ENCODE data around the gene PP2D1.

The PP2D1 gene

DNA sequence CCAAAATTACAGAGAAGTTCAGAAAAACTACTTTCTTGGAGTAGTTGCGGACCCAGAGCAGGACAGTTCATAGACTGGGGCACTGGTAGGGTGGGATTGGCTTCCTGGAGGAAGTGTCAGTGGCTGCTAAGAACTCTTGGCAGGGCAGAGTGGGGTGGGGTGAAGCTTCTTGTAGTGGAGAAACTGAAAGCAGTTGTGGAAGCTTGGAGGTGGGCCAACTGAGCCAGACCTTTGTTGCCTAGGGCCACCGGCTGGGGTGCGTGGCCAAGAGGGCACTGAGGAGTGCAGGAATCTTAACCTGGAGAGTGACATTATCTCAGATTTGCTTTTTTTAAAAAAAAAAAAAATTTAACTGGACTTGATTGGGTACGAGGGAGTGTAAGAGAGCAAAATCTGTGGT is 31.3 kb upstream of the PP2D1 start:
- no peak overlapping the region for H3K27ac ChIP-seq
- DNase-seq (ENCODE audit: low read depth, low spot score) = no peak

GRCh38 chr3:20042331-20042730 is 30.3 kb upstream of the PP2D1 start:
- H3K36me3 ChIP-seq (ENCODE audit: insufficient read depth, low read length) = no peaks in the 10 kb centered on the region
- no peak overlapping the region for H3K4me3 ChIP-seq
- no peak overlapping the region for H3K9ac ChIP-seq (ENCODE audit: insufficient read length)
- TF ChIP-seq POLR2AphosphoS5 (IDR thresholded peaks at IDR 0.05; ENCODE audit: borderline replicate concordance, low read depth, low read length) (no peak), EZH2 (IDR thresholded peaks at IDR 0.05) (no peak), FOXP2 (optimal IDR thresholded peaks at IDR 0.05; ENCODE audit: control extremely low read depth, extremely low read length, insufficient read depth) (no peak)
- no peak overlapping the region for H3K27ac ChIP-seq
- H3K9me3 ChIP-seq (ENCODE audit: low read depth, low read length) = no peaks in the 10 kb centered on the region
- DNase-seq (ENCODE audit: low read depth, low spot score) = no peak

More for the DNA sequence above, 31.3 kb upstream of the PP2D1 start:
- Histone ChIP-seq H3K9me3 (ENCODE audit: low read depth, low read length) (no peaks in the 10 kb centered on the region), H3K9ac (ENCODE audit: insufficient read length) (no peak overlapping the region), H3K4me3 (no peak overlapping the region), H3K36me3 (ENCODE audit: insufficient read depth, low read length) (no peaks in the 10 kb centered on the region)
- TF ChIP-seq POLR2AphosphoS5 (IDR thresholded peaks at IDR 0.05; ENCODE audit: borderline replicate concordance, low read depth, low read length) (no peak), EZH2 (IDR thresholded peaks at IDR 0.05) (no peak), FOXP2 (optimal IDR thresholded peaks at IDR 0.05; ENCODE audit: control extremely low read depth, extremely low read length, insufficient read depth) (no peak)

- Histone ChIP-seq H3K36me3 (ENCODE audit: insufficient read depth, low read length) (no peaks in the 10 kb centered on the region), H3K27ac (no peak overlapping the region), H3K4me3 (peak overlapping the region; percentile 77), H3K9me3 (ENCODE audit: low read depth, low read length) (no peaks in the 10 kb centered on the region), H3K9ac (ENCODE audit: insufficient read length) (no peak overlapping the region)
- TF ChIP-seq EZH2 (IDR thresholded peaks at IDR 0.05) (no peak), POLR2AphosphoS5 (IDR thresholded peaks at IDR 0.05; ENCODE audit: borderline replicate concordance, low read depth, low read length) (no peak), FOXP2 (optimal IDR thresholded peaks at IDR 0.05; ENCODE audit: control extremely low read depth, extremely low read length, insufficient read depth) (no peak)
- DNase-seq (ENCODE audit: low read depth, low spot score) = no peak
Observed at GRCh38 chr3:20041197-20041780, 29.2 kb upstream of the PP2D1 start.

GRCh38 chr3:20040548-20041196 is 28.6 kb upstream of the PP2D1 start:
- no peak for TF ChIP-seq EZH2 (IDR thresholded peaks at IDR 0.05)
- TF ChIP-seq FOXP2 (optimal IDR thresholded peaks at IDR 0.05; ENCODE audit: control extremely low read depth, extremely low read length, insufficient read depth) = no peak
- TF ChIP-seq POLR2AphosphoS5 (IDR thresholded peaks at IDR 0.05; ENCODE audit: borderline replicate concordance, low read depth, low read length) = 0 out of 2 replicates have a peak, but pooled peaks have one; percentile 39
- H3K9ac ChIP-seq (ENCODE audit: insufficient read length) = no peak overlapping the region
- no peak overlapping the region for H3K27ac ChIP-seq
- H3K9me3 ChIP-seq (ENCODE audit: low read depth, low read length) = no peaks in the 10 kb centered on the region
- no peaks in the 10 kb centered on the region for H3K36me3 ChIP-seq (ENCODE audit: insufficient read depth, low read length)
- H3K4me3 ChIP-seq = peak overlapping the region; percentile 77
- DNase-seq (ENCODE audit: low read depth, low spot score) = no peak

DNA sequence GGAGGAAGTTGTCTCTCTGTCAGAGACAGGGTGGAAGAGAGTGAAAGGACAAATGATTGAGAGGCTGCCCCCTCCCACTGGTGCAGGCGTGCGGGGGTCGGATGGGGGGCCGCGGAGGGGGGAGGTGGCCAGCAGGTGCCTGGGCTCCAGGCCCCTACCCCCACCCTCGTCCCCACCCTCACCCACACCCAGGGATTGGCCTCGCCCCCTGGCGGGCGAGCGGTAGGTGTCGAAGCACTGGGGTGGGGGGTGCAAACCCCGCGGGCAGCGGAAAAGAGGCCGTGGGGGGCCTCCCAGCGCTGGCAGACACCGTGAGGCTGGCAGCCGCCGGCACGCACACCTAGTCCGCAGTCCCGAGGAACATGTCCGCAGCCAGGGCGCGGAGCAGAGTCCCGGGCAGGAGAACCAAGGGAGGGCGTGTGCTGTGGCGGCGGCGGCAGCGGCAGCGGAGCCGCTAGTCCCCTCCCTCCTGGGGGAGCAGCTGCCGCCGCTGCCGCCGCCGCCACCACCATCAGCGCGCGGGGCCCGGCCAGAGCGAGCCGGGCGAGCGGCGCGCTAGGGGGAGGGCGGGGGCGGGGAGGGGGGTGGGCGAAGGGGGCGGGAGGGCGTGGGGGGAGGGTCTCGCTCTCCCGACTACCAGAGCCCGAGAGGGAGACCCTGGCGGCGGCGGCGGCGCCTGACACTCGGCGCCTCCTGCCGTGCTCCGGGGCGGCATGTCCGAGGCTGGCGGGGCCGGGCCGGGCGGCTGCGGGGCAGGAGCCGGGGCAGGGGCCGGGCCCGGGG is 27.9 kb upstream of the PP2D1 start, which contains the start of gene KAT2B:
Gene KAT2B (plus strand): TSS at position 682 of the 783 bp plus-strand sequence. CDS start 32 bp downstream, at position 714.
- no peak for DNase-seq (ENCODE audit: low read depth, low spot score)
- H3K9me3 ChIP-seq (ENCODE audit: low read depth, low read length) = no peaks in the 10 kb centered on the region
- no peak within 1 kb of the TSS for H3K9ac ChIP-seq (ENCODE audit: insufficient read length)
- H3K27ac ChIP-seq = no peak within 1 kb of the TSS
- peak within 1 kb of the TSS; percentile 77 for H3K4me3 ChIP-seq
- no peaks in the 10 kb centered on the region for H3K36me3 ChIP-seq (ENCODE audit: insufficient read depth, low read length)
- TF ChIP-seq EZH2 (IDR thresholded peaks at IDR 0.05) = no peak
- no peak for TF ChIP-seq POLR2AphosphoS5 (IDR thresholded peaks at IDR 0.05; ENCODE audit: borderline replicate concordance, low read depth, low read length)
- TF ChIP-seq FOXP2 (optimal IDR thresholded peaks at IDR 0.05; ENCODE audit: control extremely low read depth, extremely low read length, insufficient read depth) = no peak

DNA sequence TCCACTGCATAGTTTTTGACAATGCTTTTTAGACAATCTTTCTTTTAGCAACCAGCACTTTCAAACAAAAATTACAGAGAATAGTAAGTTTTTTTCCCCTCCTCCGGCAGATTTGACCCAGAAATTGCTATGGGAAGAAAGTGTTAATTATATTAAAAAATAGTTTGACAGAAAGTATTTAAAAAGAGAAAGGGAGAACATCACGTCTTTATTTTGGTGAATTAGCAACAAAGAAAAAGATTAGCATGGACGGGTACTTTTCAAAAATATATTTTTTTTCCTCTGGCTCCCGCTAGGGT is 27.4 kb upstream of the PP2D1 start:
- no peak overlapping the region for H3K27ac ChIP-seq
- peak overlapping the region; percentile 73 for H3K4me3 ChIP-seq
- H3K9me3 ChIP-seq (ENCODE audit: low read depth, low read length) = no peaks in the 10 kb centered on the region
- no peak for DNase-seq (ENCODE audit: low read depth, low spot score)
- no peak overlapping the region for H3K9ac ChIP-seq (ENCODE audit: insufficient read length)
- H3K36me3 ChIP-seq (ENCODE audit: insufficient read depth, low read length) = no peaks in the 10 kb centered on the region
- no peak for TF ChIP-seq EZH2 (IDR thresholded peaks at IDR 0.05)

DNA sequence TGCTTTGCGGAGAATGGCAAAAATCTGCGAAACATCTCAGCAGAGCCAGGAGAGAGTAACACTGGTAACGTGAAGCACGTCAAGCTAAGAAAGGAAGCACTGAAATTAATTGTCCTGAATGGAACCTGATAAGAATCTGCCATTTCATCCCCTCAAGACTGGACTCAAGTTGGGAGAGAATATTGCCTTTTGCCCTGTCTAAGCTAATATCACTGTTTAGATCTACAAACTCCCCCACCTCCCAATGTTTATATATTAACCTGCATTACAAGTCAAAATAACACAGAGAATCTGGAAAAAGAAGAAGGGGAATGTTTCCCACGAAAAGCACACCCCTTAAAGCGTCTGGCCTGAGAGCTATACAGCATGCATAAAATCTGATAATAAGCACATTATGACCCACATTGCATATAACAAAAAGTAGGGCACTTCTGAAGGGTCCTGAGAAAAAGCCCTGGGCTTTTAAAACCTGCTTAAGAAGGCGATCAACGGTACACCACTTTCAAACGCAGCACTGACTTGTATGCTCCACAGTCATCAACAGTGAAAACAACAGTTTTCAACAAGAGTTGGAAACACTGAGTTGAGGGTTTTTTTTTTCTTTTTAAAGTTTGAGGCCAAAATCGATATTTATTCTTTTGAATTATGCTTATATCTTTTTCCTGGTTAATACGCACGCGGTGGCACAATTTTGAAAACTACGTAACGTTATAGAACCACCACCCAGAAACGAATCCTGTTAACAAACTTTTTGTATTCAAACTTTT is 26.8 kb upstream of the PP2D1 start:
- TF ChIP-seq FOXP2 (optimal IDR thresholded peaks at IDR 0.05; ENCODE audit: control extremely low read depth, extremely low read length, insufficient read depth) (no peak), EZH2 (IDR thresholded peaks at IDR 0.05) (no peak), POLR2AphosphoS5 (IDR thresholded peaks at IDR 0.05; ENCODE audit: borderline replicate concordance, low read depth, low read length) (no peak)
- no peak overlapping the region for H3K9ac ChIP-seq (ENCODE audit: insufficient read length)
- H3K9me3 ChIP-seq (ENCODE audit: low read depth, low read length) = no peaks in the 10 kb centered on the region
- H3K36me3 ChIP-seq (ENCODE audit: insufficient read depth, low read length) = no peaks in the 10 kb centered on the region
- H3K4me3 ChIP-seq = no peak overlapping the region
- no peak overlapping the region for H3K27ac ChIP-seq
- DNase-seq (ENCODE audit: low read depth, low spot score) = no peak
